KMS-11 (cell line): ENCODE results near the gene R3HCC1L.
"Not testable (repeated sequence)": the region's sequence is repeated elsewhere in the genome, so short reads cannot be mapped to it uniquely, and the experiment has no call there.

Source experiments
- H2AFZ ChIP-seq: fragments of 200-600 bp; sonication (generic); 2 replicates; pipeline ENCODE4 v1.6.1; 2016; ENCODE audit warnings: antibody characterized with exemption, mixed run types, low read depth
- H3K27ac ChIP-seq: fragments of 200-600 bp; sonication (generic); 2 replicates; pipeline ENCODE4 v1.6.1; 2016; ENCODE audit warnings: mild to moderate bottlenecking, mixed run types
- H3K27me3 ChIP-seq: fragments of 200-600 bp; sonication (generic); 2 replicates; pipeline ENCODE4 v1.6.1; 2017; ENCODE audit warnings: mild to moderate bottlenecking, low read depth, mixed run types, moderate library complexity; ENCODE audit not compliant: insufficient read depth
- H3K36me3 ChIP-seq: fragments of 200-600 bp; sonication (generic); 2 replicates; pipeline ENCODE4 v1.6.1; 2017; ENCODE audit warnings: mild to moderate bottlenecking, mixed run types; ENCODE audit not compliant: insufficient read depth
- H3K4me1 ChIP-seq: fragments of 200-600 bp; sonication (generic); 2 replicates; pipeline ENCODE4 v1.6.1; 2016; ENCODE audit warnings: mild to moderate bottlenecking, low read depth, mixed run types; ENCODE audit not compliant: poor library complexity, severe bottlenecking
- H3K4me2 ChIP-seq: fragments of 200-600 bp; sonication (generic); 2 replicates; pipeline ENCODE4 v1.7.0; 2016; ENCODE audit warnings: mild to moderate bottlenecking, mixed run types
- H3K4me3 ChIP-seq: fragments of 200-600 bp; sonication (generic); IDR thresholded peaks from 2 replicates; pipeline ENCODE4 v1.6.1; 2017; ENCODE audit warnings: low read depth, low read length, mixed read lengths; ENCODE audit not compliant: insufficient read depth
- H3K79me2 ChIP-seq: fragments of 200-600 bp; sonication (generic); 2 replicates; pipeline ENCODE4 v1.6.1; 2016; ENCODE audit warnings: low read depth, mixed run types; ENCODE audit not compliant: insufficient read depth
- H3K9ac ChIP-seq: fragments of 200-600 bp; sonication (generic); 2 replicates; pipeline ENCODE4 v1.6.1; 2016; ENCODE audit warnings: mild to moderate bottlenecking, mixed run types
- H4K20me1 ChIP-seq: fragments of 200-600 bp; sonication (generic); 2 replicates; pipeline ENCODE4 v1.6.1; 2016; ENCODE audit warnings: mild to moderate bottlenecking, mixed run types; ENCODE audit not compliant: insufficient read depth
- TF ChIP-seq, protein P1 (sequence below): fragments of 200-600 bp; sonication (generic); conservative IDR thresholded peaks from 2 replicates; pipeline ENCODE4 v1.6.1; 2017; ENCODE audit warnings: low read depth, mild to moderate bottlenecking, antibody characterized with exemption, low read length, moderate library complexity, mixed read lengths

R3HCC1L gene

DNA sequence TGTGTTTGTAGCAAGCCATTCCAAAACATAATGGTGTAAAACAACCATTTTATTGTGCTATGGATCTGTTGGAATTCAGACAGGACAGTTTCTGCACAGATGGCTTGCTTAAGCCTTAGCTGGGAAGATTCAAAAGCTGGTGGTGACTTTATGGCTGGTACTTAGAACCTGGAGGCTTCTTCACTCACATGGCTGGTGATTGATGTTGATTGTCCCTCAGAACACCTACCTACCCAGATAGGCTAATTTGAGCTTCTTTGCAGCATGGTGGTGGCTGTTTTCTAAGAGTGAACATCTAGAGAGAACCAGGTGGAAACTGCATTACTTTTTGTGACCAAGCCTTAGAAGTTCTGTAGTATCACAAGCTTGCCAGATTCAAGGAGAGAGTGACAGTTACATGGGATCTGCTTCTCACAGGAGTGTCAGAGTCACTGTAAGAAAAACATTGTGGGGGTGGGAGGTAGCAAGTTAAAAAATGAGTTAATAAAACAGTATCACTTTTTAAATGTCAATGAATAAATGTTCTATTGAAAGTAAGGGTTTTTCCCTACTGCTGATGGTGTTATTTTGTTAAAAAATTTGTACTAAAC is 7.1 kb downstream of the R3HCC1L start:
- Histone ChIP-seq H3K27me3 (no peaks in the 10 kb centered on the region), H3K4me1 (peaks cover 15% of the 10 kb centered on the region), H3K79me2 (peaks cover 60% of the 10 kb centered on the region), H2AFZ (no peak overlapping the region), H4K20me1 (0 out of 2 replicates have a peak, but pooled peaks cover 13% of the 10 kb centered on the region), H3K36me3 (no peaks in the 10 kb centered on the region), H3K27ac (no peak overlapping the region), H3K9ac (no peak overlapping the region), H3K4me2 (no peak overlapping the region), H3K4me3 (no peak overlapping the region)
- TF ChIP-seq, protein P1, sequence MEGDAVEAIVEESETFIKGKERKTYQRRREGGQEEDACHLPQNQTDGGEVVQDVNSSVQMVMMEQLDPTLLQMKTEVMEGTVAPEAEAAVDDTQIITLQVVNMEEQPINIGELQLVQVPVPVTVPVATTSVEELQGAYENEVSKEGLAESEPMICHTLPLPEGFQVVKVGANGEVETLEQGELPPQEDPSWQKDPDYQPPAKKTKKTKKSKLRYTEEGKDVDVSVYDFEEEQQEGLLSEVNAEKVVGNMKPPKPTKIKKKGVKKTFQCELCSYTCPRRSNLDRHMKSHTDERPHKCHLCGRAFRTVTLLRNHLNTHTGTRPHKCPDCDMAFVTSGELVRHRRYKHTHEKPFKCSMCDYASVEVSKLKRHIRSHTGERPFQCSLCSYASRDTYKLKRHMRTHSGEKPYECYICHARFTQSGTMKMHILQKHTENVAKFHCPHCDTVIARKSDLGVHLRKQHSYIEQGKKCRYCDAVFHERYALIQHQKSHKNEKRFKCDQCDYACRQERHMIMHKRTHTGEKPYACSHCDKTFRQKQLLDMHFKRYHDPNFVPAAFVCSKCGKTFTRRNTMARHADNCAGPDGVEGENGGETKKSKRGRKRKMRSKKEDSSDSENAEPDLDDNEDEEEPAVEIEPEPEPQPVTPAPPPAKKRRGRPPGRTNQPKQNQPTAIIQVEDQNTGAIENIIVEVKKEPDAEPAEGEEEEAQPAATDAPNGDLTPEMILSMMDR: no peak

DNA sequence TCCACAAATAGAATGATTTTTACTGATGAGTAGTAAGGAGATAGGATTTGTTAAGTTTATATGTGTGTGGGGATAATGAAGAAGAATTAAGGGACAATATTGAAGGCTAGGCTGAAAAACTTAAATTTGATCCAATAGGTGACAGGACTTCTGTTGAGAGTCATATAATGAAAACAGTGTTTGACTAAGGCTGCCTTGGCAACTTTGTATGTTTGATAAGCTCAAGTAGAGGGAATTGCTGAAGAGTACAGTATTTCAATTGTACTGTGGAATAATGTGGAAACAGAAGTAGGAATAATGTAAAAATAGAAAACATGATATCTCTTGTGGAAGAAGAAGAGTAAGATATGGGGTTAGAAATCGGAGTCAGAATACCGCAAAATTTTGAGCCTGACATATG is 10.5 kb downstream of the R3HCC1L start:
- H3K4me2 ChIP-seq: no peak overlapping the region

DNA sequence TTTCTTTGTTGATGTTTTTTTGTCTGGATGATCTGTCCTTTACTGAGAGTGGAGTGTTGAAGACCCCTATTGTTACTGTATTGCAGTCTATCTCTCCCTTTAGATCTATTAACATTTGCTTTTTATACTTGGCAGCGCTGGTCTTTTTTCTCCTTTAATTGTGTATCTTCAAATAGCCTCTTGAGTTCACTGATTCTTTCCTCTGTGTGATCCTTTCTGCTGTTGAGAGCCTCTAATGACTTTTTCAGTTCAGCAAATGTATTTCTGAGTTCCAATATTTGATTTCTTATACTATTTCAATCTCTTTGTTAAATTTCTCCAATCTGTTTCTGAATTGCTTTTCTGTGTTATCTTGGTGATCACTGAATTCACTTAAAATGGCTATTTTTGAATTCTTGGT is 15.4 kb downstream of the R3HCC1L start:
- H3K4me2 ChIP-seq: no peak overlapping the region
- no peaks in the 10 kb centered on the region for H3K27me3 ChIP-seq
- H3K4me1 ChIP-seq: no peaks in the 10 kb centered on the region
- no peaks in the 10 kb centered on the region for H4K20me1 ChIP-seq
- no peak overlapping the region for H3K9ac ChIP-seq
- H3K79me2 ChIP-seq: peaks cover 57% of the 10 kb centered on the region
- no peak overlapping the region for H3K4me3 ChIP-seq
- no peak overlapping the region for H2AFZ ChIP-seq
- H3K36me3 ChIP-seq: no peaks in the 10 kb centered on the region
- no peak overlapping the region for H3K27ac ChIP-seq
- TF ChIP-seq, protein P1: no peak

More for the DNA sequence above, 10.5 kb downstream of the R3HCC1L start:
- Histone ChIP-seq H3K27ac (no peak overlapping the region), H3K27me3 (no peaks in the 10 kb centered on the region), H3K36me3 (no peaks in the 10 kb centered on the region), H3K79me2 (peaks cover 59% of the 10 kb centered on the region), H3K9ac (no peak overlapping the region), H3K4me3 (no peak overlapping the region), H2AFZ (no peak overlapping the region), H4K20me1 (0 out of 2 replicates have a peak, but pooled peaks cover 3% of the 10 kb centered on the region), H3K4me1 (peaks cover 10% of the 10 kb centered on the region)
- TF ChIP-seq, protein P1: no peak

DNA sequence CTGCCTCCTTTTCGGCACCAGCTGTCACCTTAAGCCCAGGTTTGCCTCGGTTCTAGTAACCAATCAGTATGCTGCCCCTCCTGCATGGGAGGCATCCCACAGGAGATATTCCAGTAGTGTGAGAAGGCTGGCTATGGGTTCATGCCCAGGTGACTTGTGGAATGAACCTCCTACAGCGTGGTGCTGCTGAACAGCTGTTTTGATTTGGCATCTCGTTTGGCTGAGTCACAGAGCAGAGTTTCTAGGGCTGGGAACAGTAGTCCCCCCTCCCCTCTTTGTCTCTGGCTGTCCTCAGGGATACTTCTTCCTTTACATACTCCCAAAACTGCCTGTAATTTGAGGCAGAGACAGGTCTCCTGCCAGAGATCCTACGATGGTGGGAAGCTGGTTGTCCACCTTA is 16.1 kb downstream of the R3HCC1L start:
- no peaks in the 10 kb centered on the region for H3K36me3 ChIP-seq

DNA sequence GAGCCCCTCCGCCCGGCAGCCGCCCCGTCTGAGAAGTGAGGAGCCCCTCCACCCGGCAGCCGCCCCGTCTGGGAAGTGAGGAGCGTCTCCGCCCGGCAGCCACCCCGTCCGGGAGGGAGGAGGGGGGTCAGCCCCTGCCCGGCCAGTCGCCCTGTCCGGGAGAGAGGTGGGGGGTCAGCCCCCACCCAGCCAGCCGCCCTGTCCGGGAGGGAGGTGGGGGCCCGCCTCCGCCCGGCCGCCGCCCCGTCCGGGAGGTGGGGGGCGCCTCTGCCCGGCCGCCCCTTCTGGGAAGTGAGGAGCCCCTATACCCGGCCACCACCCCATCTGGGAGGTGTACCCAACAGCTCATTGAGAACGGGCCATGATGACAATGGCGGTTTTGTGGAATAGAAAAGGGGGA is 18.3 kb downstream of the R3HCC1L start:
- H3K27ac ChIP-seq, H3K4me1 ChIP-seq, H3K4me2 ChIP-seq, H4K20me1 ChIP-seq, H3K27me3 ChIP-seq, H3K9ac ChIP-seq, H2AFZ ChIP-seq, H3K4me3 ChIP-seq, H3K36me3 ChIP-seq: not testable (repeated sequence)
- H3K79me2 ChIP-seq: peaks cover 42% of the 10 kb centered on the region

More for the DNA sequence above, 16.1 kb downstream of the R3HCC1L start:
- Histone ChIP-seq H3K4me3 (no peak overlapping the region), H3K4me1 (no peaks in the 10 kb centered on the region), H3K79me2 (peaks cover 57% of the 10 kb centered on the region), H3K27me3 (no peaks in the 10 kb centered on the region), H4K20me1 (no peaks in the 10 kb centered on the region), H2AFZ (no peak overlapping the region), H3K9ac (no peak overlapping the region), H3K4me2 (no peak overlapping the region), H3K27ac (no peak overlapping the region)
- TF ChIP-seq, protein P1: no peak

DNA sequence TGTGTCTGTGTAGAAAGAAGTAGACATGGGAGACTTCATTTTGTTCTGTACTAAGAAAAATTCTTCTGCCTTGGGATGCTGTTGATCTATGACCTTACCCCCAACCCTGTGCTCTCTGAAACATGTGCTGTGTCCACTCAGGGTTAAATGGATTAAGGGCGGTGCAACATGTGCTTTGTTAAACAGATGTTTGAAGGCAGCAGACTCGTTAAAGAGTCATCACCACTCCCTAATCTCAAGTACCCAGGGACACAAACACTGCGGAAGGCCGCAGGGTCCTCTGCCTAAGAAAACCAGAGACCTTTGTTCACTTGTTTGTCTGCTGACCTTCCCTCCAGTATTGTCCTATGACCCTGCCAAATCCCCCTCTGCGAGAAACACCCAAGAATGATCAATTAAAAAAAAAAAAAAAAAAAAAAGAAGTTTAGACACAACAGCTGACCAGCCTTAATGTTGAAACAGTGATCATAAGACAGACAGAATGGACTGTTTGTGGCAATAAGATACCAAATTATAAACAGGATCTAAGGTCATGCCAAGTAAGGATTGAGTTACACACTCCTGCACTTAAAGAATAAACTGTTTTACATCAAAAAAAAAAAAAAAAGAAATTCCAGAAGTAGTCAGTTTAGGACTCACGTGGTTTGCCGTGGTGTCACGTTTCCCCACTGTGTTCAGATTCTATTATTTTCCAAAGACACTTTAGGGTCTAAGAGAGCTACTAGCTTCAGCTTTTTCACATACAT is 18.9 kb downstream of the R3HCC1L start:
- H4K20me1 ChIP-seq, H3K4me3 ChIP-seq, H3K4me2 ChIP-seq, H3K4me1 ChIP-seq, H2AFZ ChIP-seq, H3K9ac ChIP-seq, H3K27ac ChIP-seq, H3K36me3 ChIP-seq, H3K27me3 ChIP-seq: not testable (repeated sequence)
- H3K79me2 ChIP-seq: peaks cover 35% of the 10 kb centered on the region
